Pulmonary artery endothelial cell (primary cell): ENCODE results near the gene CAMTA1. TPM values are rescaled to one million over a fixed set of nuclear protein-coding genes. Genes with fewer than 3 reads are reported as not detected.
"Not testable (repeated sequence)": the region's sequence is repeated elsewhere in the genome, so short reads cannot be mapped to it uniquely, and the experiment has no call there.

Experiments used
- DNase-seq: peaks from one replicate; pipeline ENCODE4 v3.0.0-alpha.2; 2011; ENCODE audit warnings: low read depth, low spot score
- total RNA-seq: library from RNA; depleted of rRNA; stranded (reverse); fragments of >200 nt; gene quantifications from 2 replicates; pipeline ENCODE4 v1.2.3, GENCODE V29; 2014

The CAMTA1 gene
- total RNA-seq, 1 donor from 2014 or later = 54.0 TPM

DNA sequence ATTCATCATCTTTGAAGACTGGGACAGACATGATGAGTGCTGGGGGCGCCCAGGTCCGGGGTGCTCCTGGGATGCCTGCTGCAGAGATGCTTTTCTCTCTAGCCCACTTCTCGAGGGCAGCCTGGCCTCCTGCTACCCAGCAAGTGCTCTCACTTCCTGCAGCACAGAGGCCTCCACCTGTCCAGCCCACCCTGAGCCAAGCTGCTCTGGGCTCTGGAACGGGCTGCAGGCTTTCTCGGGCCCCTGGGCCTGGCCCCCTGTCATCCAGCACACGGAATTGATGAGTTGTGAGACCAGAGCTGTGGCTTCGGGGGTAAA is 516.4 kb downstream of the CAMTA1 start:
- no peak for DNase-seq

GRCh38 chr1:7302126-7302525 is 516.9 kb downstream of the CAMTA1 start:
- no peak for DNase-seq

GRCh38 chr1:7302873-7303272 is 517.6 kb downstream of the CAMTA1 start:
- DNase-seq = no peak

DNA sequence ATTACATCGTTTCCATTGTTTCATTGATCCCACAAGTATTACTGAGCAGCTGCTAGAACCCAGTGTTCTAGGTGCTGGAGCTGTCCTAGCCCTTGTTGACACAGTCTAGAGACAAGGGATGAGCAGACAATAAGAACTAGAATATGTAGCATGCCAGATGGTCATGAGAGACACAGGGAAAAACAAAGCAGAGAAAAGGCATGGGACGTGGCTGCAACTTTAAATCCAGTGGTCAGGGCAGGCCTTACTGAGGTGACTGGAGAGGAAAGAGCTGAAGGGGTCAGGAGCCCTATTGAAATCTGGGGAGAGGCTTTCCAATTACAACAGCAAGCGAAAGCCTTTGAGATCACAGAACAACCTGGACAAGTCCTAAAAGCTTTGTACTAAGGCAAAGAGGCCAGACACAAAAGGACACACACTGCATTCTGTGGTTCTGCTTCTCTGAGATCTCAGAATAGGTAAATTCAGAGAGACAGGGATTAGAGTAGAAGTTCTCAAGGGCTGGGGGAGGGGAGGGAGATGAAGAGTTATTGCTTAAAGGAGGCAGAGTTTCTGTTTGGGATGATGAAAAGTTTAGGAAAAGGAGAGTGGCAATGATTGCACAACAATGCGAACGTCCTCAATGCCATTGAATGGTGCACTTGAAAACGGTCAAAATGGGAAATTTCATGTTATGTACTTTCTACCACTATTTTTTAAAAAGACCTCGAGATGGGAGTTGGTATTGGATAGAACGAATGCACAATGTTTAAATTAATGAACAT is 518.5 kb downstream of the CAMTA1 start:
- DNase-seq = no peak

DNA sequence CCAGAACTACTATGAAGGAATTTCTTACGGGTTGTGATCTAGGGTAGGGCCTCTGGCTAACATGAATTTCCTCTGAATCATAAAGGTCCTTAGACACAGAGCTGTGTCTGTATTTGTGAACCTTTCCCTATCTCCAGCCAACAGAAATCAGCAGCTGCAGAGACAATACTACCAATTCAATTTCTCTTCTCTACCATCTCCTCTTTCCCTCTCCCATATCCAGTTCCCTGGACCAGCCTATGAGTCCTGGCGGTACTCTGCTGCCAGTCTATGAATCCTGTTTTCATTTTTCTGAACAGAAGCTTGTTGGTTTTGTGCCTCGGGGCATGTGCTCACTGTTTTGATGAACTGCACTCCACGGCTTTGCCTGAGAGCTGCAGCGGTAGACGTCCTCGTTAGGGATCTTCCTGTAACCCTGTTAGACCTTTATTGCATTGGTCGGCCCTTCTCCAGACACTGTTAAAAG is 527.9 kb downstream of the CAMTA1 start:
- no peak for DNase-seq

GRCh38 chr1:7313826-7314225 is 528.6 kb downstream of the CAMTA1 start:
- DNase-seq = no peak

- no peak for DNase-seq
Observed at GRCh38 chr1:7315316-7315715, 530.1 kb downstream of the CAMTA1 start.

GRCh38 chr1:7315946-7316345 is 530.7 kb downstream of the CAMTA1 start:
- no peak for DNase-seq

GRCh38 chr1:7317888-7318287 is 532.6 kb downstream of the CAMTA1 start:
- DNase-seq = no peak

- DNase-seq = no peak
Observed at GRCh38 chr1:7319196-7319595, 533.9 kb downstream of the CAMTA1 start.

DNA sequence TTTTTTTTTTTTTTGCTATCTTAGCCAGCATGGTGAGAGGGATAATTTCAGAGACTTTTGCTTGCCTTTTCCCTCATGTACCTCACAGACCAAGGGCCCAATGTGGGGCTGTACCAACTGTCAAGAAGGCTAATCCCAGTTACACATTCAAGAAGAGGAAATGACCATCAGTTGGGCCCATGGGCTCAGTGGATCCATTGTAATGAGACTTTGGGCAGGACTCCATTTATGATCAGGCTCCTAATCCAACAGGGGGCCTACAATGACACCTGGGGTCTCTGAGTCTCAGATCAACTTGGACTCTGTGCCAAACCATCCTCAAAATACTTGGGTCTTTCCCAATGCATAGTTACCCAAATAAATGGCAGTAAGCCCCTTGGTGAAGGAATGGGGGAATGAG is 535.4 kb downstream of the CAMTA1 start:
- DNase-seq = no peak

GRCh38 chr1:7322283-7322785 is 537.1 kb downstream of the CAMTA1 start:
- no peak for DNase-seq

DNA sequence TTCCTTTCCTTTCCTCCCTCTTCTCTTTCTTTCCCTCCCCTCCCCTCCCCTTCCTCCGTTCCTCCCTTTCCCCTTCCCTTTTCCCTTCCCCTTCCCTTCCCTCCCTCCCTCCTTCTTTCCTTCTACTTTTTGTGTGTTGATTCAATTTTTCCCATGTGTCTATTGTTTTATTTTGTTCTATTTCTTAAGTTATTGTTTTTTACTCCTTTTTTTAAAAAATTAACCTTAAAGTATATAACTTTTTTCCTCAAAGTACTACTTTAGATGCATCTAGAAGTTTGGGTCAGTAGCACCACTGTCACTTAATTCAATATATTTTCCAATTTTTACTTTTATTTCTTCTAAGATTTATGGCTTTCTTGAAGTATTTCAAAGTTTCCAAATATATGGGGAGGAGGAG is 537.7 kb downstream of the CAMTA1 start:
- no peak for DNase-seq

- DNase-seq = no peak
Observed at GRCh38 chr1:7325254-7325653, 540.0 kb downstream of the CAMTA1 start.

- no peak for DNase-seq
Observed at GRCh38 chr1:7326366-7326765, 541.1 kb downstream of the CAMTA1 start.

DNA sequence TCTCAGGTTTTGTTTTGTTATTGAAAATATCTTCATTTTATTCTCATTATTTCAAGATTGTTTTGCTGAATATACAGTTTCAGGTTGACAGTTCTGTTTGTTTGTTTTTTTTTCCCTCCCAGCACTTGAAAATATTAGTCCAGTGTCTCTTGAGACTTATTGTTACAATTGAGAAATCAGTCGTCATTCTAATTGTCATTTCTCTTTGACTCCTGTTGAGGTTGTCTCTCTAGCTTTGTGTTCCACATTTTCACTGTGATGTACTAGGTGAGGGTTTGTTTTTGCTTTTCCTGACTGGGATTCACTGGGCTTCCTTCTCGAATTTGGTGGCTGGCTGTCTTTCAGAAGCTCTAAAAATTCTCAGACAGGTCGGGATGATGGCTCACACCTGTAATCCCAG is 542.6 kb downstream of the CAMTA1 start:
- DNase-seq = no peak

DNA sequence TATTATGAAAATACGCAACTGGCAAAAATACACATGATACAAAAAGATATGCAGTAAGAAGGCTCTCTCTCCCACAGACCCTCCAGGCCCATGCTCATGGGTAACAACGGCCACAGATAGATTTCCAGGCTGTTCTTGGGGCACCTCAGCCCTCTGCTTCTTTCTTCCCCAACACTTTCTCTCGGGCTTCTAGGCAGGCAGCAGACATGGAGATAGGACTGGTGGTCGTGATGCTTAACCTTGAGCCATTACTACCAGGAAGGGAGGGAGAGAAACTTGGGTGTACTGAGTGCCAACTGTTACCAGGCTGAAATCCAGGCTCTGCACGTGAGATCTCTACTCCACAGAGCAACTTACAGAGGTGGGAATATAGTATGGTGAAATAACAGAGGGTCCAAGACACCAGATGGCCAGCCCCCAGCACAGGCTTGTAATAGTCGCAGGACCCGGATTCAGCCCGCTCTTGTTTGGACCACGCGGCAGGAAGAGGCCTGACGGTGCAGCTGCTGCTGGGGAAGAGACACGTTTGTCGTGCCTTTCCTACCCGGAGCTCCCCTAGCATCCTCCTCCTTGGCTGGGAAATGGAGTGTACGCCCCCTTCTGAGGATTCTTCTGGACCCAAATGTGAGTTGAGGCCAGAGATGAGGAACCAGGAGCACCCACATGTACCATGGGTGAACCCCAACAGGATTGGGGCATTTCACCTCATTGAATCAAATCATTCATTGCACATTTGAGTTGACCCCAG is 544.8 kb downstream of the CAMTA1 start:
- DNase-seq = no peak

DNA sequence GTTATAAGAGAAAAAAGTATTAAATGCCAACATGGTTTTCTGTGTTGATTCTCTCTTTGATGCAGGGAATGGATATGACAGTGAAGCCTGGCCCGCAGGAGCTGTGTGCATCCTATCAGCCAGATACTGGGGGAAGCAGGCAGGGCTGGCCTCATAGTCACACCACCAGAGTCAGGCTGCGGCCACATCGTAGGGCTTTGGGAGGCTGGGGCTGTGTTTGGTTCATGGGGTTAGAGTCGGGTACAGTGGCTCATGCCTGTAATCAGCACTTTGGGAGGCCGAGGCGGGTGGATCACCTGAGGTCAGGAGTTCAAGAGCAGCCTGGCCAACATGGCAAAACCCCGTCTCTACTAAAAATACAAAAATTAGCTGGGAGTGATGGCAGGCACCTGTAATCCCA is 545.5 kb downstream of the CAMTA1 start:
- DNase-seq = not testable (repeated sequence)

DNA sequence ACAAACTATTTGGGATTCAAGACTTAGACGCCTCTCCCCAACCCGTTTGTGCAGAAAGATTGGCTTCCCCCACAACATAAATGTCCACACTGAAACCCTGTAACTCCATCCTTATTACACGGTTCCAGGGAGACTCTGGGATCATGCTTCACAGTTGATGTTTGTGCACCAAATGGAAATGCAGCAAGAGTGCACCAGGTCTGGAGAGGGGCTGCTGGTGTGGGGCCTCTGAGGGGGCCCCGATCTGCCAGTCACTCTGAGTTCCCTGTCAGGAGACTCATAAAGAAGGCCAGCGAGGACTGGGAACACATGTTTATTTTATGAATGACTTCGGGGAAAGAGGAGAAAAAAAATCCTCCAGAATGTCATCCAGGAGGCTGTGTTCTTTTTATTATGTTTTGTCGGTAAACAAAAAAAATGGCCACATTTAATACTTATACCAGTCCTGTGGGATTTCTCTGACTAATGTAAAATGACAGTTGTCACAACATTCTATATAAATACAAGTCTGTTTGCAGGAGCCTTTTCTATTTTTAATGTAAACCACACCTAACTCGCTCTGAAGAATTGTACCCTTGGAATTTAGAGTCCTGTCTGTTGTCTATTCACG is 546.8 kb downstream of the CAMTA1 start:
- no peak for DNase-seq

DNA sequence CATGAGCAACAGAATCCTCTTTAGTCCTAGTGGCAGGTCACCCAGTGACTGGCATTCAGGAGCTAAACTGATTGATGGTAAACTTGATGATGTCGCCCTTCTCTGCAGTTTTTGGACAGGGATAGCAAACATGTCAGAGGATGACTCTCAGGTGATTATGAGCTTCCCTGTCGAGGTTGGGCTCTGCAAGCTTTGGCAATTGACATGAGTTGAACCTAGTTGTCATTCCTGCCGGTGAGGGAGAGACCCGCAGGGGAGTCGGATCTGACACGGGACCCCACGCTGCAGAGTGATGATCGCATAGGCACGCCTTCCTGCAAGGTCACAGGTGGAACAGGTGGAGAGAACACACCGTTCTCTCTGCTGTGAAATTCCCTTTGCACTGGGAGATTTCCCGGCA is 547.8 kb downstream of the CAMTA1 start:
- DNase-seq = no peak

- no peak for DNase-seq
Observed at GRCh38 chr1:7333620-7334019, 548.4 kb downstream of the CAMTA1 start.

GRCh38 chr1:7334475-7335035 is 549.3 kb downstream of the CAMTA1 start:
- DNase-seq = no peak
